ENCODE data around the gene CATSPERE. TPM values are rescaled to one million over a fixed set of nuclear protein-coding genes. Genes with fewer than 3 reads are reported as not detected.
A peak's percentile ranks its signal among the peaks of the same experiment; 100 is the strongest.
"Not testable (repeated sequence)": the region's sequence is repeated elsewhere in the genome, so short reads cannot be mapped to it uniquely, and the experiment has no call there.

Gene CATSPERE
- total RNA-seq, 1 donor: 0.54 TPM

GRCh38 chr1:244660595-244660994 is 199.5 kb downstream of the CATSPERE start:
- no peak for DNase-seq (ENCODE audit: low read depth in 2 of 3, low spot score in 2 of 3)

GRCh38 chr1:244661569-244662312 is 200.7 kb downstream of the CATSPERE start:
- DNase-seq (ENCODE audit: low read depth in 2 of 3, low spot score in 2 of 3): not testable (repeated sequence)

DNA sequence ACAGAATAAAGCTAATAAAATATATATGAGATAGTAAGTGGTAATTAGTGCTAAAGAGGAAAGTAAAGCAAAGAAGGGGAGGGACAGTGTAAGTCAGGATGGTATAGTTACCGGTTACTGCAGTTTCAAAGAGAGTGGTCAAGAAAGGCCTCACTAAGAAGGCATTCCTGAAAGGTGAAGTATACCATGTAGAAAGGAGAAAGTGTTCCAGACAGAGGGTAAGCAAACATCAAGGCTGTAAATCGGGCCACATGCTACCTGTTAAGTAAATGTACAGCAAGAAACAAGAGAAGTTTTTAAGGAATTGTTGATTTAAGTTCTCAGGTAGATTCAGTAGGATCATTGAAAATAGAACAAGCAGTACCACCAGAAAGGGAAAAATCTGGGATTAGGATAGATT is 201.5 kb downstream of the CATSPERE start:
- DNase-seq (ENCODE audit: low read depth in 2 of 3, low spot score in 2 of 3): no peak

- no peak for DNase-seq (ENCODE audit: low read depth in 2 of 3, low spot score in 2 of 3)
Measured at GRCh38 chr1:244664353-244664752, 203.3 kb downstream of the CATSPERE start.

DNA sequence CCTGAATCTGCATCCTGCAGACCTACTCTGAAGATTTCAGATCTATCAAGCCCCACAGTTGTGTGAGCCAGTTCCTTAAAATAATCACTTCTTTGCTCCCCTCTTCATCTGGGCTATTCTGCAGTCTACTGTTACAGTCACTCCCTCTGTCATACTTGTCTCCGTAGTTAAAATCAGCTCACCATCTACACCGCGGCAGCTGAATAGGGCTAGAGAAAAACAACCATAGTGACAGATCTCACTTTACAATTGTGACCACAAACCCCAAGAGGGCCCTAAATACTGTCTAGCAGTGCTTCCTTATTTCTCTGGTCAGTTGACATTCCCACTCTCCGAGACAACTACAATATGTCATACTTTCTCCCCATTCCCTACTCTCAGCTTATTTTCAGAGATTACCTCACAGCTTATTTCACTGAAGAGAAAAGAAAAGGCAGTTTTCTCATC is 204.7 kb downstream of the CATSPERE start:
- DNase-seq (ENCODE audit: low read depth in 2 of 3, low spot score in 2 of 3): peak in 2 of 3 donors; percentile 39 to 66

GRCh38 chr1:244666672-244667418 is 205.8 kb downstream of the CATSPERE start:
- peak in 1 of 3 donors; percentile 21 for DNase-seq (ENCODE audit: low read depth in 2 of 3, low spot score in 2 of 3)

- DNase-seq (ENCODE audit: low read depth in 2 of 3, low spot score in 2 of 3): no peak
Measured at GRCh38 chr1:244667797-244668196, 206.7 kb downstream of the CATSPERE start.

GRCh38 chr1:244672946-244673682 is 212.0 kb downstream of the CATSPERE start:
- no peak for DNase-seq (ENCODE audit: low read depth in 2 of 3, low spot score in 2 of 3)

GRCh38 chr1:244674446-244674845 is 213.4 kb downstream of the CATSPERE start:
- DNase-seq (ENCODE audit: low read depth in 2 of 3, low spot score in 2 of 3): no peak

DNA sequence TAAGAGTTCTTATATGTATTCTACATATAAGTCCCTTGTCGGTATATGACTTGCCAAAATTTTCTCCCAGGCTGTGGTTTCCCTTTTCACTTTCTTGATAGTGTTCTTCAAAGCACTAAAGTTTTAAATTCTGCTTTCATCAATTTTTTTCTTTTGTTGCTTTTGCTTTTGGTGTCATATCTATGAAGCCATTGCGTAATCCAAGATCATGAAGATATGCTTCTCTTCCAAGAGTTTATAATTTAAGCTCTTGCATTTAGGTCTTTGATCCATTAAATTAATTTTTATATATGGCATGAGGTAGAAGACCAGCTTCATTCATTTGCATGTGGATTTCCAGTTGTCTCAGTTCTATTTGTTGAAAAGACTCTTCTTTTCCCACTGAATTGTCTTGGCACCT is 214.1 kb downstream of the CATSPERE start:
- no peak for DNase-seq (ENCODE audit: low read depth in 2 of 3, low spot score in 2 of 3)

GRCh38 chr1:244678697-244679096 is 217.6 kb downstream of the CATSPERE start:
- no peak for DNase-seq (ENCODE audit: low read depth in 2 of 3, low spot score in 2 of 3)

GRCh38 chr1:244680667-244681066 is 219.6 kb downstream of the CATSPERE start:
- DNase-seq (ENCODE audit: low read depth in 2 of 3, low spot score in 2 of 3): no peak

- DNase-seq (ENCODE audit: low read depth in 2 of 3, low spot score in 2 of 3): not testable (repeated sequence)
Measured at GRCh38 chr1:244682087-244682486, 221.0 kb downstream of the CATSPERE start.

Small RNA genes lying within 50 kb of the gene (small RNA-seq; reads per million reads assigned to genes)
- not detected for gene CYCSP5

Other genes with a start within 250 kb of the CATSPERE start
- 17.2 TPM for gene ADSS2, start 9.4 kb upstream of the CATSPERE start, total RNA-seq
- gene DESI2, start 191.9 kb downstream of the CATSPERE start, total RNA-seq: 17.2 TPM